Measurements from ENCODE around the gene GCNT1. TPM values are rescaled to one million over a fixed set of nuclear protein-coding genes. Genes with fewer than 3 reads are reported as not detected.
"Not testable (repeated sequence)": the region's sequence is repeated elsewhere in the genome, so short reads cannot be mapped to it uniquely, and the experiment has no call there.

Gene GCNT1
- total RNA-seq, 1 experiment from 2014 or later: 0.28 TPM

DNA sequence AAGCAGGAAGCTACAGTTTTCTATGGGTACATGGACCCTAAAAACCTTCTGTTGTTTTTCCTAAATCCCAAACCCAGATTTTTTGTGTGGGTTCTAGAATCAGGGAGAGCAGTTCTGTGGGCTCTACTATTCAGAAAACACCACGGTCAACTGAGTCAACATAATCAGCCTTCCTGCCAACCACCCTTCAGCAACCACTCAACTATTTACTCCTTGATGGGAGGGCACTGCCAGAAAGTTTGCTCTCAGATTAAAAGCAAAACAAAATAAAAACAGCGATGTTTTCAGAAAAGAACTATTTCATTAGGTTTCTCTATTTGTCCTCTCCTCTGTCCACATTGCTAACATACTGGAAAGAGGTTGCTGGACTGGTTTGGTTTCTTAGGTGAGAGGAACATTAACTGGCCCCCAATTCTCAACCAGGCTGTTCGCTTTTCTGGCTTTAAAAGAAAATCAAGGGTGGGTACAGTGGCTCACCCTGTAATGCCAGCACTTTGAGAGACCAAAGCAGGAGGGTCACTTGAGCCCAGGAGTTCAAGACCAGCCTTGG is 72.3 kb downstream of the GCNT1 start:
- H3K27me3 ChIP-seq (ENCODE audit: control insufficient read depth, insufficient read depth, low read length): no peaks in the 10 kb centered on the region
- in situ Hi-C loops (cut with HindIII; ENCODE audit: low pct_unique_long_range_greater_than_20kb, low sequenced_read_pairs): no loop called here
- H3K4me1 ChIP-seq (ENCODE audit: control insufficient read depth, insufficient read depth, low read length): no peaks in the 10 kb centered on the region
- no peaks in the 10 kb centered on the region for H3K36me3 ChIP-seq (ENCODE audit: control insufficient read depth, insufficient read depth, low read length)
- H3K27ac ChIP-seq (ENCODE audit: low read length): no peak overlapping the region
- H3K4me3 ChIP-seq (ENCODE audit: low read depth in 2 of 2, low read length in 2 of 2): no peak overlapping the region
- TF ChIP-seq, protein P1, sequence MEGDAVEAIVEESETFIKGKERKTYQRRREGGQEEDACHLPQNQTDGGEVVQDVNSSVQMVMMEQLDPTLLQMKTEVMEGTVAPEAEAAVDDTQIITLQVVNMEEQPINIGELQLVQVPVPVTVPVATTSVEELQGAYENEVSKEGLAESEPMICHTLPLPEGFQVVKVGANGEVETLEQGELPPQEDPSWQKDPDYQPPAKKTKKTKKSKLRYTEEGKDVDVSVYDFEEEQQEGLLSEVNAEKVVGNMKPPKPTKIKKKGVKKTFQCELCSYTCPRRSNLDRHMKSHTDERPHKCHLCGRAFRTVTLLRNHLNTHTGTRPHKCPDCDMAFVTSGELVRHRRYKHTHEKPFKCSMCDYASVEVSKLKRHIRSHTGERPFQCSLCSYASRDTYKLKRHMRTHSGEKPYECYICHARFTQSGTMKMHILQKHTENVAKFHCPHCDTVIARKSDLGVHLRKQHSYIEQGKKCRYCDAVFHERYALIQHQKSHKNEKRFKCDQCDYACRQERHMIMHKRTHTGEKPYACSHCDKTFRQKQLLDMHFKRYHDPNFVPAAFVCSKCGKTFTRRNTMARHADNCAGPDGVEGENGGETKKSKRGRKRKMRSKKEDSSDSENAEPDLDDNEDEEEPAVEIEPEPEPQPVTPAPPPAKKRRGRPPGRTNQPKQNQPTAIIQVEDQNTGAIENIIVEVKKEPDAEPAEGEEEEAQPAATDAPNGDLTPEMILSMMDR (IDR thresholded peaks at IDR 0.05): no peak
- TF ChIP-seq TCF7L2 (IDR thresholded peaks at IDR 0.05; ENCODE audit: low read depth, low read length) (no peak), POLR2AphosphoS5 (IDR thresholded peaks at IDR 0.05; ENCODE audit: low read depth, low read length) (no peak), SIN3A (IDR thresholded peaks at IDR 0.05; ENCODE audit: borderline replicate concordance, insufficient read depth, low read depth, low read length) (no peak)
- TF ChIP-seq, protein P2, sequence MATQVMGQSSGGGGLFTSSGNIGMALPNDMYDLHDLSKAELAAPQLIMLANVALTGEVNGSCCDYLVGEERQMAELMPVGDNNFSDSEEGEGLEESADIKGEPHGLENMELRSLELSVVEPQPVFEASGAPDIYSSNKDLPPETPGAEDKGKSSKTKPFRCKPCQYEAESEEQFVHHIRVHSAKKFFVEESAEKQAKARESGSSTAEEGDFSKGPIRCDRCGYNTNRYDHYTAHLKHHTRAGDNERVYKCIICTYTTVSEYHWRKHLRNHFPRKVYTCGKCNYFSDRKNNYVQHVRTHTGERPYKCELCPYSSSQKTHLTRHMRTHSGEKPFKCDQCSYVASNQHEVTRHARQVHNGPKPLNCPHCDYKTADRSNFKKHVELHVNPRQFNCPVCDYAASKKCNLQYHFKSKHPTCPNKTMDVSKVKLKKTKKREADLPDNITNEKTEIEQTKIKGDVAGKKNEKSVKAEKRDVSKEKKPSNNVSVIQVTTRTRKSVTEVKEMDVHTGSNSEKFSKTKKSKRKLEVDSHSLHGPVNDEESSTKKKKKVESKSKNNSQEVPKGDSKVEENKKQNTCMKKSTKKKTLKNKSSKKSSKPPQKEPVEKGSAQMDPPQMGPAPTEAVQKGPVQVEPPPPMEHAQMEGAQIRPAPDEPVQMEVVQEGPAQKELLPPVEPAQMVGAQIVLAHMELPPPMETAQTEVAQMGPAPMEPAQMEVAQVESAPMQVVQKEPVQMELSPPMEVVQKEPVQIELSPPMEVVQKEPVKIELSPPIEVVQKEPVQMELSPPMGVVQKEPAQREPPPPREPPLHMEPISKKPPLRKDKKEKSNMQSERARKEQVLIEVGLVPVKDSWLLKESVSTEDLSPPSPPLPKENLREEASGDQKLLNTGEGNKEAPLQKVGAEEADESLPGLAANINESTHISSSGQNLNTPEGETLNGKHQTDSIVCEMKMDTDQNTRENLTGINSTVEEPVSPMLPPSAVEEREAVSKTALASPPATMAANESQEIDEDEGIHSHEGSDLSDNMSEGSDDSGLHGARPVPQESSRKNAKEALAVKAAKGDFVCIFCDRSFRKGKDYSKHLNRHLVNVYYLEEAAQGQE (IDR thresholded peaks at IDR 0.05; ENCODE audit: insufficient read depth in 1 of 2, low read depth in 2 of 2, low read length in 1 of 2): no peak
- CTCF ChIA-PET: no interaction called here
- H3K9me3 ChIP-seq (ENCODE audit: control insufficient read depth, insufficient read depth, low read depth, low read length): no peaks in the 10 kb centered on the region
- BruUV-seq (replicated peaks): no TSS peak
- POLR2A ChIA-PET: no interaction called here
- no peak for DNase-seq (ENCODE audit: low read depth, low spot score)
- no peak for ATAC-seq
- intact Hi-C loops (cut with micrococcal nuclease; ENCODE audit: unreplicated experiment): no loop called here

DNA sequence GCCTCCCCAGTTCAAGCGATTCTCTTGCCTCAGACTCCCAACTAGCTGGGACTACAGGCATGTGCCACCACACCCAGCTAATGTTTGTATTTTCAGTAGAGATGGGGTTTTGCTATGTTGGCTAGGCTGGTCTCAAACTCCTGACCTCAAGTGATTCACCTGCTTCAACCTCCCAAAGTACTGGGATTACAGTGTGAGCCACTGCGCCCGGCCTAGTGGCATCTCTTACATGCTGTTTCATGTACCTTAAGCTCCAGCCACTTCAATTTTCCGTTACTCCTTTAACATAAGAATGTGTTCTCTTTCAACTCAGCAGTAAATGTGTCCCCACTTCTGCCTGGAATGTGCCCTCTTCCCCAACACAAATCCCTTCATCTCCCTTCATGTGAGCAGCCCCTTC is 73.9 kb downstream of the GCNT1 start:
- CTCF ChIA-PET; H3K4me3 ChIP-seq (ENCODE audit: low read depth in 2 of 2, low read length in 2 of 2): not testable (repeated sequence)

DNA sequence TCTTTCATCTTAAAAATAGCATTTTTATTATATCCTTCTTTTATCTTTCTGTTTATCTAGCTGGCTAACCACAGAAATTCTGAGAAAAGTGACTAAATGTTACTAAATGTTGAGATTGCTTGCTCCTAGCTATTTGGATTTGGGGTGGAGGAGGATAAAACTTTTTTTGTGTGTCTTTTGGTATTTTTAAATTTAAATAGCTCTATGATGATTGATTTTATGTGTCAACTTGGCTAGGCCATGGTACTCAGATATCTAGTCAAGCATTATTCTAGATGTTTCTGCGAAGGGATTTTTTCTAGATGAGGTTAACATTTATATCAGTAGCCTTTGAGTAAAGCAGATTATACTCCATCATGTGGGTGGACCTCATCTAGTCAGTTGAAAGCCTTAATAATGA is 75.0 kb downstream of the GCNT1 start:
- ChIA-PET CTCF (no interaction called here), POLR2A (interaction anchor here (0.6 kb wide), 1 partner anchor 139 kb away, joined by 3 read pairs; no protein-coding TSS in a partner anchor)
- Histone ChIP-seq H3K4me3 (ENCODE audit: low read depth in 2 of 2, low read length in 2 of 2) (no peak overlapping the region), H3K27ac (ENCODE audit: low read length) (no peak overlapping the region), H3K36me3 (ENCODE audit: control insufficient read depth, insufficient read depth, low read length) (no peaks in the 10 kb centered on the region), H3K27me3 (ENCODE audit: control insufficient read depth, insufficient read depth, low read length) (no peaks in the 10 kb centered on the region), H3K4me1 (ENCODE audit: control insufficient read depth, insufficient read depth, low read length) (no peaks in the 10 kb centered on the region), H3K9me3 (ENCODE audit: control insufficient read depth, insufficient read depth, low read depth, low read length) (no peaks in the 10 kb centered on the region)
- ATAC-seq: no peak
- BruUV-seq (replicated peaks): no TSS peak
- no peak for DNase-seq (ENCODE audit: low read depth, low spot score)
- TF ChIP-seq, protein P2 (IDR thresholded peaks at IDR 0.05; ENCODE audit: insufficient read depth in 1 of 2, low read depth in 2 of 2, low read length in 1 of 2): no peak
- no peak for TF ChIP-seq POLR2AphosphoS5 (IDR thresholded peaks at IDR 0.05; ENCODE audit: low read depth, low read length)
- TF ChIP-seq SIN3A (IDR thresholded peaks at IDR 0.05; ENCODE audit: borderline replicate concordance, insufficient read depth, low read depth, low read length): no peak
- TF ChIP-seq TCF7L2 (IDR thresholded peaks at IDR 0.05; ENCODE audit: low read depth, low read length): no peak
- TF ChIP-seq, protein P1 (IDR thresholded peaks at IDR 0.05): no peak
- in situ Hi-C loops (cut with HindIII; ENCODE audit: low pct_unique_long_range_greater_than_20kb, low sequenced_read_pairs) (no loop called here), intact Hi-C loops (cut with micrococcal nuclease; ENCODE audit: unreplicated experiment) (no loop called here)

More for the DNA sequence above, 73.9 kb downstream of the GCNT1 start:
- in situ Hi-C loops (cut with HindIII; ENCODE audit: low pct_unique_long_range_greater_than_20kb, low sequenced_read_pairs); intact Hi-C loops (cut with micrococcal nuclease; ENCODE audit: unreplicated experiment); H3K4me1 ChIP-seq (ENCODE audit: control insufficient read depth, insufficient read depth, low read length); H3K36me3 ChIP-seq (ENCODE audit: control insufficient read depth, insufficient read depth, low read length); POLR2A ChIA-PET; ATAC-seq; H3K9me3 ChIP-seq (ENCODE audit: control insufficient read depth, insufficient read depth, low read depth, low read length); H3K27me3 ChIP-seq (ENCODE audit: control insufficient read depth, insufficient read depth, low read length); H3K27ac ChIP-seq (ENCODE audit: low read length); BruUV-seq (replicated peaks); DNase-seq (ENCODE audit: low read depth, low spot score): not testable (repeated sequence)

All from Panc1 (cell line).